SK-N-DZ (cell line): Measurements from ENCODE around the gene TMEM179.

Experiments used
- DNase-seq: peaks from one replicate; pipeline ENCODE4 v3.0.0-alpha.2; 2015; ENCODE audit warnings: low spot score

The TMEM179 gene

DNA sequence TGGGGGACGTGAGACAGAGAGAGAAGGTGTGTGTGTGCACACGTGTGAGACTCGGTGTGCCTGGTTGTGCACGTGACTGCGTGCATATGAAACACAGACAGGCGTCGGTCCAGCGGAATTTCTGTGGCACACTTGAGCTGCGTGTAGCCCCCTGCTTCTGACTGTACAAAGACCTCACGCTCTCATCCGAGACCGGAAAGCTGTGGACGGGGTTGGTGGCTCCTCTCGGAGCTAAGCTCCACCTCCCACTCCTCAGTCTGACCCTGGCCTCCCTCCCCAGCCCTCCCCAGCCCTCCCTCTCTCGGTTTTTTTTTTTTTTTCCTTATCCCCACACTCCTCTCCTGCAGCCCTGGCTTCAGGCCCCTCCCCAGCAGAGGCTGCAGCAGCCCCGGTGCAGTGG is 33.3 kb downstream of the TMEM179 start:
- no peak for DNase-seq

DNA sequence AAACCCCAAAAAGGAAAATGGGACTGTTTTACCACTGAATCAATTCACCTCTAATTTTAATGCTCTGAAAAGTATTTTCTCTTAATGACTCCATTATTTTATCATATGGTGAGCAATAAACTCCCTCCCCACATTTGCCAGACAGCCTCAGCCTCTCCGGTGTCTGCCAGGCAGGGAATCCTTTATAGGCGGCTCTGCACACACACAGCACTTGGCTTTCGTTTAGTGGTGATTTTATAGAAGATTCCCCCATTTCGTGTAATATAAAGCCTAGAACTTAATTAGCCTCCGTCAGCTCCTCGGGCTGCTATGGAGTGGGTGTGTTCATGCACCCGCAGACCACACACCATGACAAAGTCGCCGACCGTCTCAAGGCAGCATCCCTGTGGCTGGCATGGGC is 35.1 kb downstream of the TMEM179 start:
- no peak for DNase-seq

DNA sequence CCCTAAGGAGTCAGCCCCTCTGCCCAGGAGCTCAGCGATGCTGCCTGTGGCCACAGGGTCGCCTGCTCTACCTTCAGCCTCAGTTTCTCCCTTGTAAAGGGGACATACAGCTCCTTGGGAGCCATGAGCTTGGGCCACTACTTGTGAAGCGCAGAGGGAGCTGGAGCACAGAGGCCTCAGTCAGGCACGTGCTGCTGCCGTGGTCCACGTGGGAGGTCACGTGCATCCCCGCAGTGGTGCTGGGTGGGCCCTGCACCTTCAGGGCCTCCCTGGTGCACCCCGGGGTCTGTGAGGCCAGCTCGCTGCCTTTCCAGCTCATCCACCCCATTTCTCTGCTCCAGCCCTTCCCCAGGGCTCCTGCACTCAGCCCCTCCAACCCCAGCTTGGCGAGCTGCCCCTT is 36.0 kb downstream of the TMEM179 start:
- no peak for DNase-seq

DNA sequence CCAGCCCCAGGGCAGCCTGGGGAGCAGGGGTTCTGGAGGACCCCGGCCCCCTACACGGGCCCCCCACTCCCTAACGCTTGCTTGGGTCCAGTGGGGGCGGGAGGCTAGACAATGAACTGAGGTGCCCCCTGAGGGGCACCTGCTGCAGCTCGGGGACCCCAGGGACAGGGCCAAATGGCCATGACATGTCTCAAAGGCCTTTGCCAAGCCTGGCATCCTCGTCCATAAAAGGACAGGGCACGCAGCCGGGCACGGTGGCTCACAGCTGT is 36.7 kb downstream of the TMEM179 start:
- no peak for DNase-seq

DNA sequence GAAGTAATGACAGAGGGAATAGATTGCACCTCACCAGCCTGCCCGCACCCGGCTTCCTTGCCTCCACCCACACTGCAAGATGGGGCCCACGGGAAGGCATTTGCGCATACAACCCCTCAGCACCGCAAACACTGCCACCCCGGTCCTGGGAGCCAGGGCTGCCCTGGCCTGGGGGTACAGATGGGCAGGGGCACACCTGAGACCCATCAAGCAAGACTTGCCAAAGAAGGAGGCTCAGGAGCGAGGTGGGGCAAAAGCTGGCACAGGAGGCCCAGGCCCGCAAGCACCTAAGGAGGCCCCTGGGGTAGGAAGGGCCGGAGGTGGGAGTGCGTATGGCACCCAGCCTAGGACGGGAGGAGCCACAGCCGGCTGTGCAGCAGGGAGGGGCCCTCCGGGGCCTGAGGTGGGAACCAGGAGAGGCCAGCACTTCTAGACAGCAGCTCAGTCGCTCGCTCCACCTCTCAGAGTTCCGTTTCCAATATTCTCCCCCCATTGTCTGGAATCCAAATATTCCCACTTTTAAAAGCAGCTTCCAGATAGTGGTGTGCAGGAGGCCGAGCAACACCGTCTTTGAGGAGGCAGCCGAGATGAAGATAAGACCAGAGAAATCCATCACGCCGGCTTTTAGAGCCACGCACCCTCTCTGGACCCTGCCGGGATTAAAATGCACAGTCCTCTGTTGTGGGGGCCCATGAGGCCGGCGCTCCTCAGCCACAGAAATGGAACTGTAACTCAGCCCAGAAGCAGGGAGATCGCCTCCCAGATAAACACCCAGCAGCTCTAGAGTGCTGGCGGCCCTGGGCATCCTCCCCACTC is 37.2 kb downstream of the TMEM179 start:
- DNase-seq: peak; percentile 22

DNA sequence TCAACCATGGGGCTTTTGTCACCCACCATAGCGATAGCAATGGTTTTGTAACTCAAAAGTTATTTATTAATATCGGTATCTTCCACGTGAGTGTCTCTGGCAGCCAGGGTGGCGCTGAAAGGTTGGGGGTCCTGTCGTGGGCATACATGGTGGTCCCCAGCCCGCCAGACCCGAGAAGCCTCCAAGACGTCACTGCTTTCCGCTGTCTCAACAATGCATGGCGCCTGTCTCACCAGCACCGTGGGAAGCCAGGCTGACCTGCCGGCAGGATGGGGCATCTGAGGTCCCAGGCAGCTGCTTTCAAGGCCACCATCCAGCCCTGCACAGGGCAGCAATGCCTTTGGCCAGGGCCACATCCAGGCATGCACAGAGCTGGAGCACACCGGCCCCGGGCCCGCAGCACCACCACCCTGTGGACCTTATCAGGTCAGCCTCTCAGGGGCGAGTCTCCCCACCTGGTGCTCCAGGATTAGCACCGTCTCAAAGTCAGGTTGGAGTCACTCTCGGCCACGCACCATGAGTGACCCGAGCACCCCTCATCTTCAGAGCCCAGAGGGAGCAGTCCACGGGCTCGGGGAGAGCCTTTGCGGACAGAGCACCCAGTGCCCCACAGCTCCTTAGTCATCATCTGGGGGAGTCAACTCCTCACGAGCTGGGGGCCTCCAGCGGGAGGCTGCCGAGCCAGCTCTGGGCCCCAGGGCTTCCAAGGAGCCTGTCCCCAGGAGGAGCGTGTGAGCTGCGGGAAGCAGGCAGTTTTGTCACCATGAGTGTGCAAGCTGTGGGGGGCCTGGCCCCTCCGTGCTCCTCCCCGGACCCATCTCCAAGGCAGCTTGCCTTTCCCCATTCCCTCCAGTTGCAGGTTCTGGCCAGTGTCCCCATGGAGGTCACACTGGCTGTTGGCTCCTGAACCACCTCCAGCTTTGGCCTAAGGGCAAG is 39.6 kb downstream of the TMEM179 start:
- DNase-seq: no peak

DNA sequence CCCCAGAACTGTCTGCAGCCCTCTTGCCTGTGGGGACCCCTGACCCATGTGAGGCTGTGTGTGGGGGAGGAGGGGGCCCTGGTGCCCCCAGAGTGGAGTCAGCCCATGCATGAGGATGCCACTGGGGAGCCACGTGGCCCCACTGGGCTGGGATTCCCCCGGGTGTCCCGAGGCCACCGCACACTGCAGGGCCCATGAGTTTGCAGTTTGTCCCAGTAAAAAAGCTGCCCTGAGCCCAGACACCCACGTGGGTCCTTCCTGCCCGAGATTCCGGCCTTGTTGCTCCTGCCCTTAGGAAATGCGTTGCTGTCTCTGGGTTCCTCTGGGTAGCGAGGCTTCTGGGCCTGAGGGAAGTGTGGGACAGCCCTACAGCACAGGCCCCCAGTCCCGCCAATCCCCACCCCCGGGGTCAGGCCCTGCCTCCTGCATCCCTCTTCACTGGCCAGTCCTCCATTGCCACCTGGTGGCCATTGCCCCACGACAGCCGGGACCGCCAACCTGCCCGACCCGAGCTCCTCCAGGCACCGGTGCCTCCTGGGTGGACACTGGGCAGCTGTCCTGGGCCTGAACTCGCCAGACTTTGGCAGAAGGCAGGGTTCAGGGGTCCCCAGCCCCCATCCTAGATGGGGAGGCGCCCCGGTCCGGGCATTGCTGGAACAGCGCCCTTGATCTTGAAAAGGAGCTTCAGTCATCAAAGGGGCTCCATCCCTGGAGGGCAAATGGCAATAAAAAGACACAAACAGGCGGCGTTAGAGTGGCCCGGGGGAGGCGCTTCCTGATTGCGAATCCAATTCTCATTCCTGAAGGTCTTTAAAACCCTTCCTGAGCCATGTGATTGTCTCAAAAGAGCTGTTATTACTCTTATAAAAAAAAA is 40.6 kb downstream of the TMEM179 start:
- DNase-seq: peak; percentile 59

DNA sequence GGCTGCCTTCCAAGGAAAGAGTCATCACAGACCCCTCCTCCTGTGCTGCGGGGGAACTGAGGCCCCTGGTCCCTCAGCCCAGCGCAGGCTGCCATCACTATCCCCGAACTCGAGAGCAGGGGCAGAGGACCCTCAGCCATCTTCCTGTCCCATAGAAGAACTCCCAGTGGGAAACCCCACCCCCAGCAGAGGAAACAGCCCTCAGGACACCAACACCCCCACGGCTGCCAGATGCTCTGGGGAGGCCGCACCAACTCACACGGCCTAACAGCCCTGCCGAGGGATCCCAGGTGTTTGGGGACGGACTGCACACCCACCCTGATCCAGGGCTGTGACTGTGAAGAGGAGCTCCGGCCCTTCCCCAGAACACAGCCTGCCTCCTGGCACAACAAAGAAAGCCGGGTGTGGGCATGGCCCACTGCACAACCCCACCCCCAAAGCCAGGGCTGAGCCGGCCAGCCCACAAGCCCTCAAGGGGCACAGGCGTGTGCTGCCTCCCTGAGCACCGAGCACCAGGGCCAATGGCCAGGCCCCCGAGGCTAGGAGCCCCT is 41.3 kb downstream of the TMEM179 start:
- DNase-seq: no peak

DNA sequence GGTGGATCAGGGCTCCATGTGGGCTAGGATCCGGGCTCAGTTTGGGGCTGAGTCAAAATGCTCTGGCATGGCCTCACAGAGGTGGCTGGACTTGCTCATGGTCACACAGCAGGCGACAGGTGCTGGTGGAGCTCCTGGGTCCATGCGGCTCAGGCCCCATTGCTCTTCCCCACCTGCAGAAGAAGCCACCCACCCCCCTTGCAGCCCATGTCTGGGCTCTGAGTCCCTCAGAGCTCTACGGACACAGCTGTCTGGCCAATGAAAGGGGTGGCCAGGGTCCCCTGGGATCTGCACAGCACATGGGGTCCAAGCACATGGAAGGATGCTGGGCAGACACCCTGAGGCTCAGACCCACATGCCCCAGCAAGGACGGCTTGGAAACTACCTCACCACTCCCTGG is 42.0 kb downstream of the TMEM179 start:
- no peak for DNase-seq

DNA sequence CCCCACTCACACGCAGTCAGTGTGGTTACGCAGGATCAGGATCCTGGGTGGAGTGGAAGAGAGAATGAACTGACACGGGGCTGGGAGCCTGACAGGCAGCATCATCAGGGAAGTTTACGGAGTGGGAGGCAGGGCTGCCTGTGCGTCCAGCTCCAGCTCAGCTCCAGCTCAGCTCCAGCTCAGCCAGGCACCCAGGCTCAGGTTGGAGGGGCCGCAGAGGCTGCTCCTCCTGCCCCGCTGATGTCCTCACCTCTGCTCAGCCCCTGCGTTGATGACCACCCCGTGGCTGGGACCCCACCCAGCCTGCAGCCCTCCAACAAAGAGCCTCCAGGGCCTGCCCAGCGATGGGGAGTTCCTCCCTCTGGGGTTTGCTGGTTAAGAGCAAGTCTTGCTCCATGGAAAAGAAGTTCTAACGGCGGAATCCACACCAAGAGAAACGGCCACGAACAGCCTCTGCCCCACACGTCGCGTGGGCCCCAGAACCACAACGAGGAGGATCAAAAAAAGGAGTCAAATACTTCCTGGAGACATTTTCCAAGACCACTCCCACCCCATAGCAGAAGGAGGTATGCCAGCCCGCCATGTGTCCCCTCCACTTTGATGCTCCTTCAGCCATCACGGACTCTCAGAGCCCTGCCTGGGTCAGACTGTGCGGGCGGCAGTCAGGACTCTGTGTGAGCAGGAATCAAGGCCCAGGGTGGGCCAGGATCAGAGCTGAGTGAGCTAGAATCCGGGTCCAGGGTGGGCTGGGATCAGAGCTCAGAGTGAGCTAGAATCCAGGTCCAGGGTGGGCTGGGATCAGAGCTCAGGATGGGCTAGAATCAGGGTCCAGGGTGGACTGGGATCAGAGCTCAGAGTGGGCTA is 42.7 kb downstream of the TMEM179 start:
- DNase-seq: no peak

DNA sequence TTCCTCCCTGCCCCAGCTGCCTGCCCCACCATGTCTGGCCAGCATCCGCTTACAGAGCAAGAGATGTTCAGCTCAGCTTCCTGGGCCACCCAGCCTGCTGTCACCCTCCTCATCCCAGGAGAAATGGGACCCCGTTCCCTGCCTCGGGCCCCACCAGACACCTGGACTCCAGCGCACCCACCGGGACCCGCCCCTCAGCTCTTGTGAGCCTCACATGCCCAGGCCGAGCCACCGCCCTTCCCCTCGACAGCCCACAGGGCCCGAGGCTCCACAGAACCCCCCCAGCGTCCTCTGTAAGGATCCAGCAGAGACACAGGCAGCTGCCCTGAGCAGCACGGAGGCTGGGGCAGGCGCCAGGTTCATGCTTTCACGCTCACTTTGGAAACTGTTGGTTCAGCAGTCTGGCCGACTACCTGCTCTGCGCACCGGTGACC is 43.4 kb downstream of the TMEM179 start:
- DNase-seq: no peak

DNA sequence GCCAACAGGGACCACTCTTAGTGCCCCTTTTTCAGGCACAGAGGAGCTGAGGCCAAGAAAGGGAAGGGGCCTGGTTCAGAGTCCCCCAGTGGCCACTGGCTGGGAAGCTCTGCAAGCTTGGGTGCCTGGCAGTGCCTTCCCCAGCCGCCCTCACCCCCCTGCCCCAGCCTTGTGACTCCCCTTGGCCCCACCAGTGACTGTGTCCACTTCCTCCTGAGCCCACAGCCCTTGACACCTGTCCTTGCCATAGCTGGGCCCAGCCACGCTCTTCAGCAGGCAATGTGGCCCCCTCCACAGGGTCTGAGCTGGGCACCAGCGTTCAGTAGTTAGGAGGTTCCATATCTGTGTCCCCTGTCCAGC is 44.0 kb downstream of the TMEM179 start:
- no peak for DNase-seq

DNA sequence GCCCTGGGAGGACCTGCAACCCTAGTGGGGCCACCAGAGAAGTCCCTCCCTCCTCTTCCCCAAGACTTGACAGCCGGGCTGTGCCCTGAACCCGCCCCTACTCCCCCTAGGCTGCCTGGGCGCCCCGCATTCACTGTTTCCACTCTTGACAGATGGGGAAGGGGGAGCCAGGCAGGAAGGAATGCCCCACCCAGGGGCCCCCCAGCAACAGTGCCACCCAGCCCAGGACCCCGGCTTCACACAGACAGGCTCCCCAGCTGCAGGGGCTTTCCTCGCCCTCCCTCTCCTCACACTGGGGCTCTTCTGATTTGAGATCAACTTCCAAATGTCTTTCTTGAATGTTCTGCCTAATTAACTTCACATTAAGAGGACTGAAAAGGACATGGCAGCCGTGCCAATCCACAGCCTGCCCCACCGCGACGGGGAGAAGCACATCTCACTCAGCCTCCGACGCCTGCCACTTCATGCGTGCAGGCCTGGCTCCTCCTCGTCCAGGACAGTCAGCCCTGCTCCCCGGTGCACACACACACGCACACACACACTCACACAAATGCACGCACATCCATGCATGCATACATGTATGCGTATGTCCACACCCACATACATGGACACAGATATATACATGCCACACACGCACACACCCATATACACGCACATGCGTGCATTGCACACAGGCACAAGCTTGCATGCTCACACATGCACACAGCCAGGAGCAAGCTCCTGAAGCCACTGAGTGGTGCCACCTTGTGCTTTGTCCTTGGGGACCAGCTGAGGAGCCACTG is 44.6 kb downstream of the TMEM179 start:
- no peak for DNase-seq

DNA sequence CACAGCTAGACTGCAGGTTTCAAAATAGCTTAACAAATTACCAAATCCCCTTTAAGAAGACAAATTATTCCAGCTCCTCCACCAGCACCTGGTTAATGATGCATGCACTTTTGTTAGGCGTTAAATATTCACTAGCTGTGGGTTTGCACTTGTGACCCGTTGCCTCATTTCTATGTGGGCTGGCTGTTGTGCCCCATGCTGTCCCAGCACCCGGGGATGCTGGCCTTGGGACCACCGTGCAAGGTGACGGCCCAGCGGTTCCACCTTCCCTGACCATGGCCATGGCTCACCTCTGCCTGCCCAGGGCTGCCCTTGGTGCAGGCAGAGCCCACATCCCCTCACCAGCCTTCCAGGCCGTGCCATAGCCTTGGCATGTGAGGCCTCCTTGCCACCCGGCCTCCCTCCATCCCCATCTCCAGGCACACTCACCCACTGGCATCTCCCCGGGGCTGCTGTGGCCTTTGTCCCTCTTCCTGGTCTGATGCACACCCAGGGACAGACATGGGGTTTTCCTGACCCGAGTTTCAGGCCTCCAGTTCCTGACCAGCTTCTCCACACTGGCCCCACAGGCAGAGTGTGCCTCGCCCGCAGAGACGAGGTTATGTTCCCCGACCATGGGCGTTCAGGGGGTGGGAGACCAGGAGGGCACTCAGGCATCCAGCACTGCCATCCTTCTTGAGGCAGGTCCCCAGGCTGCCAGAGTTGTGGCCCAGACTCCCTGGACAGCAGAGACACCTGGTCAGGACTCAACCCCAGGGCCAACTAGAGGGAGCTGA is 45.4 kb downstream of the TMEM179 start:
- DNase-seq: no peak

DNA sequence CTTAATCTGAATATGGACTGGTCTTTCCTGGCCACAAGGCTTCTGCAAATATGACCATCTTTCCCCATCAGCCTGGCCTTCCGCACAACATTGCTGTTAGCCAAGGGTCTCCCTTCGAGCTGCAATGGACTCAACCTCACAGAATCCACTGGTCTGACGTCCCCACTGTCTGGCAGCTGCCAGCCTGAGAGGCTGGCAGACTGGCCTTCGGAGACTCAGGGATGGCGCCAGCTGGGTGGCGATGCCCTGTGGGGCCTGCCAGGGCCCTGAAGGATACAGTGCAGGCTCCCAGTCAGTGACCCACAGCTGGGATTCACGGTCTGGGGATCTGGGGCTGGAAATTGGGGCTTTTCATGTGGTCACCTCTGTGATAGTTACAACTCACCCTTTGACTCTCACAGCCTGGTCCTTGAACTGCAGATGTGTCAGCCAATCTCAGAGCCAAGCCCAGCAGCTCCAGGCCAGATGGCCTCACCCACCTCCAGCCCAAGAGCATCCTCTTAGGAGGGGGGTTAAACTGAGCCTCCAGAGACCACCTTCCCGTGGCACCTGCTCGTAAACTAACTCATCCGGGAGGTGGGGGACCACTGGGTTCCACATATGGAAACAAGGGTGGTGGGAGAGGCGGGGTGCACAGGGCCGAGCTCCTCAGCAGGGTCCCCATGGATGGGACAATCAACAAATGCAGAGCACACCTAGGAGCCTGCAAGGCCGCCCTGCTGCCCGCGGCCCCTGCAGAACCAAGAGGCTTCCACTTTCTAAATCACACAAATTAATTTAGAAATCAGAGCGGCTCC is 46.1 kb downstream of the TMEM179 start:
- no peak for DNase-seq

DNA sequence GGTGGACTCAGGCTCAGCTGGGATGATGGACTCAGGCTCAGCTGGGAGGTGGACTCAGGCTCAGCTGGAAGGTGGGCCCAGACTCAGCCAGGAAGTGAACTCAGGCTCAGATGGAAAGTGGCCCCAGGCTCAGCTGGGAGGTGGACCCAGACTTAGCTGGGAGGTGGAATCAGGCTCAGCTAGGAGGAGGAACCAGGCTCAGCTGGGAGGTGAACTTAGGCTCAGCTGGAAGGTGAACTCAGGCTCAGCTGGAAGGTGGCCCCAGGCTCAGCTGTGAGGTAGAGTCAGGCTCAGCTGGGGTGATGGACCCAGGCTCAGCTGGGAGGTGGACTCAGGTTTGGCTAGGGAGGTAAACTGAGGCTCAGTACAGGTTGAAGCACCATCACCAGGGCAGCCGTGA is 46.8 kb downstream of the TMEM179 start:
- no peak for DNase-seq

DNA sequence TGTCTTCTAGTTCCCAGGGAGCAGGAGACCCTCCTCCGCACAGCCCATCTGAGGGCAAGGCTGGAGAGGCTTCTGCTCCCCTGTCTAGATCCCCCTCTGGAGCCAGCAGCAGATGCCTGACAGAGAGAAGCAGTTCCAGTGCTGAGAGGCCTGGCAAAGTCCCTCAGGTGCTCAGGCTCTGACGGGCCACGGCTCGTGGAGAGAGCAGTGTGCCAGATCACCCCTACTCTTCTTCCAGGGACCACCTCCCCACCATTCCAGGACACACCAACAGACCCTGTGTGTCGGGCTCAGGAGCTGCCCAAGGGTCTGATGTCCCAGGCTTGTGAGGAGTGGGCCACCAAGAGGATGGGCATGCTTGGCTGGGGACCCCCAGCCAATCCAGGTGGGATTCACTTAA is 47.5 kb downstream of the TMEM179 start:
- DNase-seq: no peak

DNA sequence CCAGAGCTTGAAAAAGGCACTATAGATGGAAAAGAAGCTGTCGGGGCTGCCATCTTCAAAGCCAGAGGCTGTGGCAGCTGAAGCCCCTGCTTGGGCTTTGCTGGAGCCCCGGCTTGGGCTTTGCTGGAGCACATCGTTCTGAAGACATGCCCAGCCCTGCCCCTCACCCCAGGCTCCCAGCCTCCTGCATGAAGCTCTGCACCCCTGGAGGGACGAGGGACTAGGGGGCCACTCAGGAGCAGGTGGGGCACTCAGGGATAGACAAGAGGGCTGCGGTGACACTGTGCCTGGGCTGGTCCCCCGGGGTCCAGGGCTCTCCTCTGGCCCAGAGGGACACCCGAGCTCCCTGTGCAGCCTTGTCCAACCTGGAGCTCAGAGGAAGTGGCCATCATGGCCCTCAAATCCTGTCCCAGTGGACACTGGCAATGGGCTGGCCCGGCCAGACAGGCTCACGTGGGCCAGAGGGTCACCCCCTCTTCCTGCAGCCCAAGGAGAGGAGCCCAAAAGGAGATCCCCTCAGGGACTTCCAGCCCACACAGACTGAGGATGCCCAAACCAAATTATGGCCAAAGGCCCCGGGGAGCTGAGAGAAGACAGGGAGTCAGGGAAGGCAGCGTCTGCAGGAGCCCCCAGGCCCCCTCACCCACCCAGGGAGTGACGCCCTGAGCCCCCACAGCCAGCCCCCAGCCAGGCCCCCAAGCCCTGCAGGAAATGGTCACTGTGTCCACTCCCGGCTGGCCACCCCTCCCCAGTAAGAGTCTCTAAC is 48.1 kb downstream of the TMEM179 start:
- DNase-seq: no peak
